Measurements from ENCODE around the gene EIF2B4. TPM values are rescaled to one million over a fixed set of nuclear protein-coding genes. Genes with fewer than 3 reads are reported as not detected.

The EIF2B4 gene
- total and polyA plus RNA-seq, 4 donors = 10.5 to 25.8 (median 20.8) TPM

DNA sequence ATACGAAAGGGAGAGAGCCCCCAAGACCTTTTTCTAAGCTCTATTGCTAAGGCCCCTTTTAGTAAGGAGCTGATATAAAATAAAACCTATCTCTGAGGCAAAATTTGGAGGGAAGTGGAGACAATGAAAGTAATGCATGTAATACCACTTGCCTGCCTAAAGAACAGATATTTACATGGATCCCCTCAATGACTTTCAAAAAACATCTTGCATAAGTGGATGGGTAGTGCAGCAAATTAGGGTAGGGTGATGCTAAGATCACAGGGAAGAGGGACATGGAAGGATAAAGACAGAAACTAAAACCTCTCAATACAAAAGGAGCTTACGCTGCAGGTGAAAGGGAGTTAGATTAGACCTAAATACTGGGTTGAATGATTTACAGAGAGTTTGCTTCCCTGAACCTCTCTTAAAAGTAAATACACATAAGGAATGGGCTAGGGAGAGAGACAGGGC, 9.3 kb upstream of the EIF2B4 start:
- no peak for DNase-seq (ENCODE audit: low spot score)
- TF ChIP-seq MAX (IDR thresholded peaks at IDR 0.05) (no peak), FOXA1 (IDR thresholded peaks at IDR 0.05) (no peak), CTCF (IDR thresholded peaks at IDR 0.05; ENCODE audit: low read depth, low read length, missing input control) (no peak), ZBTB33 (IDR thresholded peaks at IDR 0.05) (no peak), SP1 (IDR thresholded peaks at IDR 0.05) (no peak), NR2F2 (IDR thresholded peaks at IDR 0.05) (no peak), HNF4A (conservative IDR thresholded peaks at IDR 0.05) (no peak), JUND (IDR thresholded peaks at IDR 0.05) (no peak), RAD21 (IDR thresholded peaks at IDR 0.05) (peak in 1 of 2 donors; percentile 7), RXRA (IDR thresholded peaks at IDR 0.05) (no peak), GABPA (IDR thresholded peaks at IDR 0.05 in 1 of 2, conservative IDR thresholded peaks at IDR 0.05 in 1 of 2) (no peak), EGR1 (IDR thresholded peaks at IDR 0.05; ENCODE audit: low read depth in 2 of 2) (no peak), FOXA2 (IDR thresholded peaks at IDR 0.05) (peak; percentile 75)
- TF ChIP-seq, protein P1, sequence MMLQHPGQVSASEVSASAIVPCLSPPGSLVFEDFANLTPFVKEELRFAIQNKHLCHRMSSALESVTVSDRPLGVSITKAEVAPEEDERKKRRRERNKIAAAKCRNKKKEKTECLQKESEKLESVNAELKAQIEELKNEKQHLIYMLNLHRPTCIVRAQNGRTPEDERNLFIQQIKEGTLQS (IDR thresholded peaks at IDR 0.05) = no peak
- H3K36me3 ChIP-seq (ENCODE audit: control insufficient read depth in 4 of 4, insufficient read depth in 3 of 4, low read depth in 1 of 4, low read length in 3 of 4) = peaks cover 16 to 52% (median 26%) of the 10 kb centered on the region in 4 donors

DNA sequence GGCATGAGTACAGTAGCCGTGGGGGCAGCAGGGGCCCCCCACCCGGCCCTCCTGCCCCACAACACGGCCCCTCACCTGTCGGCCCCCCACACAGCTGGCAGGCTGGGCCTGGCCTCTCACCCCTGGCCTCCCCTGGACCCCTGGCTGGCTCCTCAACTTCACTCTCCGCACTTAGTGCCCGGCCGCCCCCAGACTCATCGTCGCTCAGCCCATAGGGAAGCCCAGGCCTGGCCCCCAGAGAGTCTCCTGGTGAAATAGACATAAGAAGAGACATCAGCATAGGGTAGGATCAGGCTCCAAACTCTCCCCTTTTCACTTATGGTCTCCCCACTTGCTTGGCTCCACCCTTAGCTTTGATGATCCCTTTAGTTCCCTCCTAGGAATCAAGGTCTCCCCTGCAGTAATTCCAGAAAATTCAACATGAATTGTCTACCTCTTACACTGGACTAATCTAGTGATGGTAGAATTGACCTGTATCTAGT, 8.7 kb upstream of the EIF2B4 start:
- 86% methylated on average over 9 of the region's 9 CpGs for WGBS
- H3K4me3 ChIP-seq (ENCODE audit: low read depth in 1 of 3, low read length in 3 of 3) = peak overlapping the region in 1 of 3 donors; percentile 57
- peak overlapping the region; percentile 47 to 99 for H3K9ac ChIP-seq (ENCODE audit: low read depth in 1 of 2, low read length in 2 of 2)
- H3K27ac ChIP-seq (ENCODE audit: low read depth in 1 of 2, low read length in 2 of 2) = peak overlapping the region; percentile 94 to 97
- H3K4me1 ChIP-seq (ENCODE audit: control insufficient read depth in 4 of 4, insufficient read depth in 4 of 4, low read length in 3 of 4) = peaks cover 7 to 53% (median 45%) of the 10 kb centered on the region in 4 donors
- no peaks in the 10 kb centered on the region for H3K27me3 ChIP-seq (ENCODE audit: control insufficient read depth in 4 of 4, insufficient read depth in 4 of 4, low read length in 3 of 4)
- peaks cover 18 to 51% (median 26%) of the 10 kb centered on the region in 4 donors for H3K36me3 ChIP-seq (ENCODE audit: control insufficient read depth in 4 of 4, insufficient read depth in 3 of 4, low read depth in 1 of 4, low read length in 3 of 4)
- no peaks in the 10 kb centered on the region for H3K9me3 ChIP-seq (ENCODE audit: control insufficient read depth in 4 of 4, low read length in 3 of 4)
- DNase-seq (ENCODE audit: low spot score) = no peak
- TF ChIP-seq FOXA1 (IDR thresholded peaks at IDR 0.05) = no peak
- TF ChIP-seq HNF4G (IDR thresholded peaks at IDR 0.05) = no peak
- no peak for TF ChIP-seq SP1 (IDR thresholded peaks at IDR 0.05)
- no peak for TF ChIP-seq RXRA (IDR thresholded peaks at IDR 0.05)
- TF ChIP-seq CTCF (IDR thresholded peaks at IDR 0.05; ENCODE audit: low read depth, low read length, missing input control) = no peak
- TF ChIP-seq NR2F2 (IDR thresholded peaks at IDR 0.05) = no peak
- no peak for TF ChIP-seq HNF4A (conservative IDR thresholded peaks at IDR 0.05)
- TF ChIP-seq FOXA2 (IDR thresholded peaks at IDR 0.05) = no peak
- TF ChIP-seq, protein P1 (IDR thresholded peaks at IDR 0.05) = no peak
- TF ChIP-seq TAF1 (conservative IDR thresholded peaks at IDR 0.05) = no peak
- TF ChIP-seq EGR1 (IDR thresholded peaks at IDR 0.05; ENCODE audit: low read depth in 2 of 2) = no peak
- TF ChIP-seq, protein P2, sequence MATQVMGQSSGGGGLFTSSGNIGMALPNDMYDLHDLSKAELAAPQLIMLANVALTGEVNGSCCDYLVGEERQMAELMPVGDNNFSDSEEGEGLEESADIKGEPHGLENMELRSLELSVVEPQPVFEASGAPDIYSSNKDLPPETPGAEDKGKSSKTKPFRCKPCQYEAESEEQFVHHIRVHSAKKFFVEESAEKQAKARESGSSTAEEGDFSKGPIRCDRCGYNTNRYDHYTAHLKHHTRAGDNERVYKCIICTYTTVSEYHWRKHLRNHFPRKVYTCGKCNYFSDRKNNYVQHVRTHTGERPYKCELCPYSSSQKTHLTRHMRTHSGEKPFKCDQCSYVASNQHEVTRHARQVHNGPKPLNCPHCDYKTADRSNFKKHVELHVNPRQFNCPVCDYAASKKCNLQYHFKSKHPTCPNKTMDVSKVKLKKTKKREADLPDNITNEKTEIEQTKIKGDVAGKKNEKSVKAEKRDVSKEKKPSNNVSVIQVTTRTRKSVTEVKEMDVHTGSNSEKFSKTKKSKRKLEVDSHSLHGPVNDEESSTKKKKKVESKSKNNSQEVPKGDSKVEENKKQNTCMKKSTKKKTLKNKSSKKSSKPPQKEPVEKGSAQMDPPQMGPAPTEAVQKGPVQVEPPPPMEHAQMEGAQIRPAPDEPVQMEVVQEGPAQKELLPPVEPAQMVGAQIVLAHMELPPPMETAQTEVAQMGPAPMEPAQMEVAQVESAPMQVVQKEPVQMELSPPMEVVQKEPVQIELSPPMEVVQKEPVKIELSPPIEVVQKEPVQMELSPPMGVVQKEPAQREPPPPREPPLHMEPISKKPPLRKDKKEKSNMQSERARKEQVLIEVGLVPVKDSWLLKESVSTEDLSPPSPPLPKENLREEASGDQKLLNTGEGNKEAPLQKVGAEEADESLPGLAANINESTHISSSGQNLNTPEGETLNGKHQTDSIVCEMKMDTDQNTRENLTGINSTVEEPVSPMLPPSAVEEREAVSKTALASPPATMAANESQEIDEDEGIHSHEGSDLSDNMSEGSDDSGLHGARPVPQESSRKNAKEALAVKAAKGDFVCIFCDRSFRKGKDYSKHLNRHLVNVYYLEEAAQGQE (IDR thresholded peaks at IDR 0.05) = no peak
- no peak for TF ChIP-seq MAX (IDR thresholded peaks at IDR 0.05)
- TF ChIP-seq JUND (IDR thresholded peaks at IDR 0.05) = no peak
- no peak for TF ChIP-seq ZBTB33 (IDR thresholded peaks at IDR 0.05)

More for the DNA sequence above, 9.3 kb upstream of the EIF2B4 start:
- Histone ChIP-seq H3K4me3 (ENCODE audit: low read depth in 1 of 3, low read length in 3 of 3) (peak overlapping the region; percentile 57 to 86 (median 75)), H3K9me3 (ENCODE audit: control insufficient read depth in 4 of 4, low read length in 3 of 4) (no peaks in the 10 kb centered on the region), H3K27me3 (ENCODE audit: control insufficient read depth in 4 of 4, insufficient read depth in 4 of 4, low read length in 3 of 4) (no peaks in the 10 kb centered on the region), H3K27ac (ENCODE audit: low read depth in 1 of 2, low read length in 2 of 2) (peak overlapping the region; percentile 94 to 97), H3K9ac (ENCODE audit: low read depth in 1 of 2, low read length in 2 of 2) (peak overlapping the region; percentile 47 to 99), H3K4me1 (ENCODE audit: control insufficient read depth in 4 of 4, insufficient read depth in 4 of 4, low read length in 3 of 4) (peaks cover 7 to 53% (median 45%) of the 10 kb centered on the region in 4 donors)
- 54% methylated on average over 2 of the region's 2 CpGs for WGBS
